Mononuclear cell (primary cell): ENCODE data around the gene SEC31B. TPM values are rescaled to one million over a fixed set of nuclear protein-coding genes. Genes with fewer than 3 reads are reported as not detected.

ENCODE experiments used
- H3K27me3 ChIP-seq: 2 replicates; pipeline ENCODE4 v1.6.0; 2011; ENCODE audit warnings: low read length, control low read depth; ENCODE audit not compliant: insufficient read depth
- H3K4me1 ChIP-seq: 2 replicates; pipeline ENCODE4 v1.5.1; 2011; ENCODE audit warnings: mild to moderate bottlenecking, low read length, control low read depth; ENCODE audit not compliant: insufficient read depth
- H3K4me3 ChIP-seq: 2 replicates; pipeline ENCODE4 v1.5.1; 2011; ENCODE audit warnings: mild to moderate bottlenecking, low read length, moderate library complexity
- H3K9me3 ChIP-seq: 2 replicates; pipeline ENCODE4 v1.5.1; 2011; ENCODE audit warnings: low read depth, mild to moderate bottlenecking, control low read depth, low read length
- total RNA-seq: library from RNA; depleted of rRNA; stranded (reverse); fragments of >200 nt; gene quantifications from one replicate; pipeline ENCODE4 v1.2.3, GENCODE V29; 2012

Gene SEC31B
- total RNA-seq, 1 donor = 17.9 TPM

- Histone ChIP-seq H3K9me3 (no peaks in the 10 kb centered on the region), H3K27me3 (peaks cover 13% of the 10 kb centered on the region), H3K4me1 (peaks cover 24% of the 10 kb centered on the region), H3K4me3 (no peak overlapping the region)
Measured at GRCh38 chr10:100515612-100516011, 4.0 kb downstream of the SEC31B start.

DNA sequence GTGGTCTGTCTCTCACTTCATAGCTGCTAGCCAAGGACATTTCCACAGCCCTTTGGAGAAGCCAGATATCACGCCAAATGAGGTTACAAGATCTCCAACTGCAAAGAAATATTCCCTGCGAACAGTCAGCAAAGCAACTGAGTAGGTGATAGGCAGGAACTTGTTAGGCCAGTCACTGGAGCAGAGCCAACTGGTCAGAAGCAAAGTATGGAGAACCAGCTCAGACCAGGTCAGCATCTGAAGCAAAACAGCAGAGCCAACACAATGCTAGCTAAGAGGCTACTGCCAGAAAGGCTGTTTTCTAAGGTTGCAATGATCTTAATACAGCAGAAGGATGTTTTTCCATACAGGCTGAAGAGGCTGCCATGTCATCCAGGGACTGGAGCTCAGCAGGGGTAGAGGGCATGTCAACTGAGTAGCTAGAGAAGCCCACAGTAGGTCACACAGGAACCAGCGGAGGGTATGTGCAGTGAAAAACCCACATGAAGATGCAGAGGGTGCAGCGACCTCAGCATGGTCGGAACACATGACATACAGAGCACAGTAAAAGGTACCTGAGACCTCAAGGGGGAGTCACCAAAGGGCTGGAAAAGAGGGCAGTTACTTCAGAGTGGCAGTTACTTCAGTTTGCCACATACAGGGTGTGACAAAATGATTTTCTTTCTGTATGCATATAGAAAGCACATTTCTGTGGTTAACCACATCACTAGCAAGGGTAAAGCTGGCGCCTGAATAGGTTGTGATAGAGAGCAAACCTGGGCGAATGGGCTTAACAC is 8.9 kb downstream of the SEC31B start:
- Histone ChIP-seq H3K4me1 (peaks cover 32% of the 10 kb centered on the region), H3K9me3 (no peaks in the 10 kb centered on the region), H3K4me3 (no peak overlapping the region), H3K27me3 (no peaks in the 10 kb centered on the region)

DNA sequence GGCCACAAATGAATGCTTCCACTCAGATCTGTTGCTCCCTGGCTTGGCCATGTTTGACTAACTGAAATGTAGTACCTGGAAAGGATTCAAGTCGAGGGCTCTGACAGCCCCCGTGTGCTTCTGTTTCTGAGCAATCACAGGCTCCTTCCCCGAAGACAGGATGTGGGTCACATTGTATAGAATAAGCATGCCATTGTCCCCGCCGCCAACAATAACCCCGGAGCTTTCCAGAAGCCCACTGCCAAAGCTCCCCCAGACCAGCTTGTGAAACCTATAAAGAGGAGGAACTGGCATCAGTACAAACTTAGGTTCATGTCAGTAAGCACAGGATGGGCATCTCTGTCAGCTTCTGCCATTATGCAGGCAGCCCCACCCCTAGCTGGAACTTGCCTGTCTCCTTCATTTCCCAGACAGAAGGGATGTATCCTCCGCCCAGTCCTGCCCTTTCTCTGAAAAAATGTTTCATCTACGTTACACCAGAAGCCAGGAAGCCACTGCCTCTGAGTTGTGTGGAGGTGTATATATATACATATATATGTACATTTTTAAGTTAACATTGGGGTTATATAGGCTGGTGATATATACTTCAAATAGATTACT is 10.3 kb downstream of the SEC31B start:
- Histone ChIP-seq H3K9me3 (no peaks in the 10 kb centered on the region), H3K4me1 (peaks cover 32% of the 10 kb centered on the region), H3K4me3 (no peak overlapping the region), H3K27me3 (no peaks in the 10 kb centered on the region)

DNA sequence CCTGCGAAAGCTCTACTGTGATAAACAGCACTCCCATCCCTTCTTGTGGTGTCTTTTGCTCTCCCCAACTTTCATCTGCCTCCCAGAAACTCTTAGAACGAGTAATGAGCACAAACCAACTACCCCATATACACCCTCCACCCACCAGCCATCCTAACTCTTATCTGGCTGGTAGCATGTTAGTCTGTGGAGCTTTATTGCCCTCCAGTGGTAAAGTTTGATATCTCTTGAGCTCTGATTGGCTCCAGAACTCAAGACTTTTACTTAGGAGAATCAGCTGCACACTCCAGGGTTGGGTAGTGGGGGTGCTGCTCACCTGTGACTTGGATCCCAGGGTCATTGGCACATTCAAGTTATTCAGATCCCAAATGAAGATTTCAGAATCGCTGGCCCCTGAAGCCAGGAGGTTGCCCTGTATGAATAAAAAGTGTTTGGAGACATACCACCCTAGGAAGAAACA is 10.9 kb downstream of the SEC31B start:
- H3K27me3 ChIP-seq = no peaks in the 10 kb centered on the region
- H3K4me3 ChIP-seq = no peak overlapping the region
- peaks cover 32% of the 10 kb centered on the region for H3K4me1 ChIP-seq
- H3K9me3 ChIP-seq = no peaks in the 10 kb centered on the region

GRCh38 chr10:100508266-100508665 is 11.4 kb downstream of the SEC31B start:
- Histone ChIP-seq H3K4me1 (peaks cover 32% of the 10 kb centered on the region), H3K27me3 (no peaks in the 10 kb centered on the region), H3K9me3 (no peaks in the 10 kb centered on the region), H3K4me3 (no peak overlapping the region)

- H3K4me3 ChIP-seq = no peak overlapping the region
- H3K27me3 ChIP-seq = no peaks in the 10 kb centered on the region
- H3K4me1 ChIP-seq = peaks cover 32% of the 10 kb centered on the region
- H3K9me3 ChIP-seq = no peaks in the 10 kb centered on the region
Measured at GRCh38 chr10:100507357-100507732, 12.3 kb downstream of the SEC31B start.

- Histone ChIP-seq H3K9me3 (no peaks in the 10 kb centered on the region), H3K4me3 (no peak overlapping the region), H3K27me3 (no peaks in the 10 kb centered on the region), H3K4me1 (peaks cover 32% of the 10 kb centered on the region)
Measured at GRCh38 chr10:100506596-100507356, 12.9 kb downstream of the SEC31B start.

DNA sequence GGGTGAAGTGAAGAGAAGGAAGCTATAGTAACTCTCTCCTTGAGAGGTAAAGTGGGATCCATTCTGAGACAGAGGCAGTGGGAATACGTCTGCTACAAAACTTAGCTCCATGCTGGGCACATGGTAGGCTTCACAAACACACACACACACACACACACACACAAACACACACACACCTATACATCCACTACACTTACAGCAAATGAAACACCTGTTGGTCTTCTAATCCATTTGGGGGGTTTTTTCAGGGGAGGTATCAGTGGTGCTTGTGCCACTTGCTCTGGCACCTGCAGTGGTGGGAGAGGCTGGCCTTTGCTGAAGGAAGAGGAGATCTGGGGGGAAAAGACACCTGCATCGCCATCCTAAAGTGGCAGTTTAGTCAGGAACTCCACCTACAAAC is 14.5 kb downstream of the SEC31B start:
- Histone ChIP-seq H3K4me3 (no peak overlapping the region), H3K4me1 (peaks cover 16% of the 10 kb centered on the region), H3K9me3 (no peaks in the 10 kb centered on the region), H3K27me3 (no peaks in the 10 kb centered on the region)

DNA sequence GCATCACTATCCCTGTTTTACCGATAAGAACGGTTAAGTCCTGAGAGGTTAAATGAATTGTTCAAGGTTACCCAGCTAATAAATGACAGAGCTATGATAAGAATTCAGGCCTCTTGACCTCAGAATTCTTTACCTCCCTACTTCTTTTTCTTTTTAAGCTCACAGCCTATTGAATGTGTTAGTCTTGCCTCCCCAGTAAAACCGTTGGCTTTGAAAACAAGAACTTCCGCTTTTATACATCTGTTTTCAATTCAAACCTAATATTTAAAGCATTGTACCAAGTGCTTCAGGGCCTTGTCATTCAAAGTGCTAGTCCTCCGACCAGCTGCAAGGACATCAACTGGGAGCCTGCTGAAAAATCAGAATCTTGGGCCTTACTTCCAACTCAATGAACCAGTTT is 15.6 kb downstream of the SEC31B start:
- no peak overlapping the region for H3K4me3 ChIP-seq
- H3K9me3 ChIP-seq = no peaks in the 10 kb centered on the region
- H3K4me1 ChIP-seq = peaks cover 8% of the 10 kb centered on the region
- no peaks in the 10 kb centered on the region for H3K27me3 ChIP-seq

DNA sequence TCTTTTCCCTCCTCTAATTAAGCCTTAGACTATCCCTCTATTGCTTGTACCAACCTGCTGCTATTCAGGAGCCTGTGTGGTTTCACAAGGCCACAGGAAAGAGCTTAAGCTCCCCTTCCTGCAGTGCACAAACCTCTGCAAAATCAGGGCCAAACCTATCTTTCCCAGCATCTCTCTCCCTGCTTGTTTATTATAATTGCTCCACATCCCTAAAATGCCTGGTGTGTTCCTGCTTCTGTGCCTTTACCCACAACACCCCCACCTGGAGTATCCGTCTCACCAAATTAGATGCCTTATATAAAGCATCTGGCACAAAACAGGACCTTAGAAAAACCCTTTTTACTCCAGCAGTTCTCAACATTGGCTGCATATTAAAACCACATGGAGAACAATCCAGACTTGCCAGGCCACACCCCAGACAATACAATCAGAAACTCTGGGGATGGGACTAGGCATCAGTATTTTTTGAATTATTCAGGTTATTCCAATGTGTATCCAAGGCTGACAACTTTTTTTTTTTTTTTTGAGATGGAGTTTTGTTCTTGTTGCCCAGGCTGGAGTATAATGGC is 16.7 kb downstream of the SEC31B start:
- Histone ChIP-seq H3K4me3 (no peak overlapping the region), H3K27me3 (no peaks in the 10 kb centered on the region), H3K4me1 (no peaks in the 10 kb centered on the region), H3K9me3 (no peaks in the 10 kb centered on the region)

DNA sequence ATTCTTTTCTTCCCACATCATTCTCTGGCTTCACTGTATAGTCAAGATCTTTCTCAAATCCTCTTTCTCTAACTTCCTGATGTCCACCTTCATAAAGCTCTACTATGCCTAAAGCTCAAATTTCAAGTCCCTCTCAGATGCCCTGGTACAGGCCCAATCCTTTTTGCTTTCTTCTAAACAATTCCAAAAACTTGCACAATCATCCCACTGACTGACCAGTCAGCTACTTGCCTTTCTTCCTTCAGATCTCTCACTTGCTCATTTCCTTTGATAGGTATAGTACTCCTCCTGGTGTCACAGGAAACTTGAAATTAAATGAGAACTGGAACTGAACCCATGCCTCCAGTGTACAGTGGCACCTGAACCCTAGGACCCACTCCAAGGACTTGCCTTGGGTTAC is 18.2 kb downstream of the SEC31B start:
- Histone ChIP-seq H3K9me3 (no peaks in the 10 kb centered on the region), H3K27me3 (no peaks in the 10 kb centered on the region), H3K4me1 (no peaks in the 10 kb centered on the region), H3K4me3 (no peak overlapping the region)

DNA sequence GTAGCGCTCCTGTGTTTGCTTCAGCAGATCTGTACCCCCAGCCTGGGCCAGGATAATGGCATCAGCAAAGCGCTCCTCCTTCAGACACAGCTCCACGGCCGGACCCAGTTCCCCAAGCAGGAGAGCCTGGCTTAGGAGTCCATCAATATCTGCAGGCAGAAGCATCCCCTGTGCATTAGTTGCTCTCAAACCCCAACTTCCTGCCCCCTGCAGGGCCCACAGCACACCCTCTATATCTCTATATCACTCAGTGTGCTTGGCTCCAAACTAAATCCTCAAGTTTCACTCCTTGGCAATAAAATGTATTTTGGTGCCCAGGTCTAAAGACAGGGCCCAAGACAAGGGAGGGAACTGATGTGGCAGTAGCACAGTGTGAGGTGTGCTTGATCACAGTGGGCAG is 21.6 kb downstream of the SEC31B start:
- no peaks in the 10 kb centered on the region for H3K4me1 ChIP-seq
- no peaks in the 10 kb centered on the region for H3K9me3 ChIP-seq
- H3K4me3 ChIP-seq = no peak overlapping the region
- H3K27me3 ChIP-seq = no peaks in the 10 kb centered on the region

DNA sequence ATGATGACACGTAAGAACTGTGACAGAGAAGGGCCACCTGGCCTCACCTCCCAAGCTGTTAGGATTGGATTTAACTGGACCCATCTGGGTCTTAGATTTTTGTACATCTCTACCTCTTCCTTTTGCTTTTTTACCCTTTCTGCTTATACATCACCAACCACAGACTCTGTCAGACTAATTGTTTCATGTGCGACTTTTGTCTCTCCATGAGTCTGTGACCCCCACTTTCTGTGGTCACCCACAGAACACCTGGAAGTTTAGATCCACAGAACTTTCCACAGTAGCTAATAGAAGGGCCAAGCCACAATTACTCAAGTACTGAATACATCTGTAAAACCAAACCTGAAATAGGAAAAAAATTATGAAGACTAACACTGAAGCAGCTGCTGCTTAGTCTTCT is 23.1 kb downstream of the SEC31B start:
- H3K27me3 ChIP-seq = no peaks in the 10 kb centered on the region
- no peaks in the 10 kb centered on the region for H3K9me3 ChIP-seq
- H3K4me3 ChIP-seq = no peak overlapping the region
- H3K4me1 ChIP-seq = no peaks in the 10 kb centered on the region

DNA sequence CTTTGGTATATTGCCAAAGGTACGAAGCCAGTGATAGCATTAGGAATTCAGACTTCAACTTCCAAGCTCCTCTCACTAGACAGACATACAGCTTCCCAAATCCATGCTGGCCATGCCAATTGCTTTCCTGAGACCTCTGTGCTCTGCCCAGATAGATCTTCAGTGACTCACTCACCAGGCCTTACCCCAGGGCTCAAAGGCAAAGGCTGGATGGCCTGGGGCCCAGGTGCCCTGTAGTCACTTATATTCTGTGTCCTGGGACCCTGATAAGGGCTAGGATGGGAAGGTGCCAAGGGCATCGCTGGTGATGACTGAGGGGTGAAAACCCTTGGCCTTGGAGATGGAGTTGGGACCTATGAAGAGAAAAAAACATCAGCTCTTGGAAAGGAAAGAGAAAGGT is 29.1 kb downstream of the SEC31B start:
- no peaks in the 10 kb centered on the region for H3K9me3 ChIP-seq

GRCh38 chr10:100489396-100489795 is 30.3 kb downstream of the SEC31B start:
- Histone ChIP-seq H3K4me3 (no peak overlapping the region), H3K27me3 (no peaks in the 10 kb centered on the region), H3K9me3 (no peaks in the 10 kb centered on the region), H3K4me1 (no peaks in the 10 kb centered on the region)

More for the DNA sequence above, 29.1 kb downstream of the SEC31B start:
- H3K4me3 ChIP-seq = no peak overlapping the region
- H3K4me1 ChIP-seq = no peaks in the 10 kb centered on the region
- H3K27me3 ChIP-seq = no peaks in the 10 kb centered on the region
